HEK293 (cell line): ENCODE measurements around the gene ZNF462.
"Not testable (repeated sequence)": the region's sequence is repeated elsewhere in the genome, so short reads cannot be mapped to it uniquely, and the experiment has no call there.

Experiments used
- CTCF ChIP-seq: fragments of 450-650 bp; formaldehyde crosslinking; IDR thresholded peaks from 2 replicates; pipeline ENCODE4 v1.5.1; 2016; ENCODE audit warnings: missing biosample characterization, missing genetic modification characterization
- HIC1 ChIP-seq: fragments of 450-650 bp; formaldehyde crosslinking; IDR thresholded peaks from 2 replicates; pipeline ENCODE4 v1.5.1; 2016; ENCODE audit warnings: missing biosample characterization, missing genetic modification characterization
- KLF16 ChIP-seq: fragments of 450-650 bp; formaldehyde crosslinking; IDR thresholded peaks from 2 replicates; pipeline ENCODE4 v1.5.1; 2017; ENCODE audit warnings: missing biosample characterization, missing genetic modification characterization
- ZNF658 ChIP-seq: fragments of 450-650 bp; formaldehyde crosslinking; IDR thresholded peaks from 2 replicates; pipeline ENCODE4; 2016; ENCODE audit warnings: missing biosample characterization, missing genetic modification characterization
- ZNF768 ChIP-seq: fragments of 450-650 bp; formaldehyde crosslinking; IDR thresholded peaks from 2 replicates; pipeline ENCODE4 v1.5.1; 2018; ENCODE audit warnings: missing biosample characterization, mild to moderate bottlenecking, missing genetic modification characterization

- not testable (repeated sequence) for TF ChIP-seq HIC1 (tag by site-specific recombination); CTCF (tag by site-specific recombination); KLF16 (tag by site-specific recombination); ZNF658 (tag by site-specific recombination); ZNF768
Measured at GRCh38 chr9:106989904-106990303, 126.9 kb downstream of the ZNF462 start.
